ENCODE data around the gene LPIN1.

DNA sequence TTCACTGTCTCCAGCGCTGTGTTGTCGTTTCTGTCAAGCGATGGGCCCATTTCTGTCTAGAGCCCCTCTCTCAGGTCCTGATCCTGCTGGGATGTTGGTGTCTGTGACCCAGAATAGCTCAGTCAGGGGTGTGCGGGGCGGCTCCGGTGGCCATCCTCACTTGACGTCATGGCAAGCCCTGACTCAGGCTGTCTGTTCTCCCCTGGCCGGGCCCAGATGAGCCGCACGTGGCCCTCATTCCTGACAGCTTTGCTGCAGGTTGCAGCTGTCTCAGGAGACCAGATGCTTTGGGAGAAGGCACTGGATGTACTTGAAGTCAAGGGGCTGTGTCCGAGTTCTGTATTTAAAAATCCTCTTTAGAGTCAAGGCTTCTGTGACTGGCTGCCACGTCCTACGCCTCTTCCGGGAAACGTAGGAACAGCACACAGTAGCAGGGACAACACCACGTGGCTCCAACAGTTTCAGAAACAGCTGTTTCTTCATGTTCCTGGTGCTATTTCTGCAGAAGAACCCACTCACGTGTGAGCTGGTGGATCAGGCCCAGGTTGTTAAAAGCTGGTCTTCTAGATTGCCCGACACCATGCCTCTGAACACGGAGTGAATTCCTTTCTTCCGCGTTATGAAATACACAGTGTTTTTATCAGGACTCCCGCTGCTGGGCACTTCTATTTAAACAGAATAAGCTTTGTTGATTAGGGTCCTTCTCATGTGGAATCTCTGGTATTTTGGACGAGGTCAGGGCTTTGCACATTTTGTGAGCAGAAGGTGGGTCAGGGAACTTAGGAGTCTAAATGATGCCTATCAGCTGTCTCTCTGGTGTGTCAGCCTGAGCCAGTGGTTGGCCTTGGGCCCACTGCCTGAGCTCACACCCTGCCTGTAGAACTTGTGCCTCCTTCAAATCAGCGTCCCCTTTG lies 48.2 kb upstream of the LPIN1 start:
- TF ChIP-seq EZH2 (IDR thresholded peaks at IDR 0.05; ENCODE audit: insufficient read depth, low read length) (no peak), CTCF (IDR thresholded peaks at IDR 0.05; ENCODE audit: insufficient read depth, low read depth, low read length) (no peak)
